Heart right ventricle (tissue), 16 donors: ENCODE results near the gene MATCAP1. TPM values are rescaled to one million over a fixed set of nuclear protein-coding genes. Genes with fewer than 3 reads are reported as not detected.

Source experiments
- ATAC-seq, 8 donors: fragments of 200-7000 bp; cut with Tn5 transposase; one replicate each; pipeline ENCODE4 v1.9.1; 2020; ENCODE audit warnings: mild to moderate bottlenecking in 8 of 8, moderate library complexity in 8 of 8, moderate number of reproducible peaks in 1 of 8
- DNase-seq, 2 donors: peaks; one replicate each; pipeline ENCODE4 v3.0.0-alpha.2; 2020
- H3K27ac ChIP-seq, 10 donors: fragments of 200-600 bp; sonication (generic) in 2 of 10; one replicate each; pipeline versions ENCODE4 v1.5.0 to v1.8.0; 2020 to 2022; ENCODE audit warnings: mild to moderate bottlenecking in 3 of 10
- H3K27me3 ChIP-seq, 7 donors: fragments of 200-600 bp; one replicate each; pipeline ENCODE4 v1.8.0; 2021 to 2022; ENCODE audit warnings: mild to moderate bottlenecking in 2 of 7
- H3K36me3 ChIP-seq, 9 donors: fragments of 200-600 bp; sonication (generic) in 1 of 9; one replicate each; pipeline versions ENCODE4 v1.5.0 to v1.8.0; 2020 to 2022; ENCODE audit warnings: mild to moderate bottlenecking in 2 of 9
- H3K4me1 ChIP-seq, 9 donors: fragments of 200-600 bp; sonication (generic) in 1 of 9; one replicate each; pipeline versions ENCODE4 v1.5.0 to v1.8.0; 2020 to 2022; ENCODE audit warnings: mild to moderate bottlenecking in 4 of 9
- H3K4me3 ChIP-seq, 10 donors: fragments of 200-600 bp; sonication (generic) in 2 of 10; one replicate each; pipeline versions ENCODE4 v1.5.0 to v1.8.0; 2020 to 2022; ENCODE audit warnings: mild to moderate bottlenecking in 7 of 10, moderate library complexity in 2 of 10
- H3K9me3 ChIP-seq, 11 donors: fragments of 200-600 bp in 10 of 11; sonication (generic) in 2 of 11; one replicate each; pipeline versions ENCODE4 v1.5.0 to v1.8.0; 2013 to 2022; ENCODE audit warnings: mild to moderate bottlenecking in 2 of 11, control low read depth in 1 of 11, moderate library complexity in 1 of 11
- CTCF ChIP-seq, 9 donors: fragments of 200-600 bp; sonication (generic) in 2 of 9; IDR thresholded peaks; one replicate each; pipeline versions ENCODE4 v1.5.0 to v1.8.0; 2021 to 2022; ENCODE audit warnings: antibody characterized with exemption in 9 of 9, mild to moderate bottlenecking in 5 of 9, moderate library complexity in 1 of 9
- WGBS, 2 donors: extraction: QIAGEN DNeasy Blood & Tissue Kit; methylation state at CpG; one replicate each; pipeline ENCODE4 v1.1.7; 2013; ENCODE audit warnings: inconsistent platforms in 1 of 2; 5-methylcytosine and 5-hydroxymethylcytosine counted together
- intact Hi-C, 10 donors: fragments of 100-400 bp; cut with DNase I; formaldehyde crosslinking; loops; one replicate each; pipeline versions ENCODE4 v1.11.1 to v1.14.2; 2022
- polyA plus RNA-seq, 2 donors: library from polyadenylated mRNA; stranded (reverse); fragments of 200-250 nt; gene quantifications; one replicate each; pipeline ENCODE4 v1.2.3, GENCODE V29; 2013
- total RNA-seq, 10 donors: library from RNA; stranded (reverse); fragmentation: NEBNext Ultra II Directional in 3 of 10; extraction: Animal tissue kit (Norgen Biotek cat#: 25700) in 3 of 10; gene quantifications; one replicate each; pipeline versions ENCODE4 v1.2.1 to v1.2.4, GENCODE V29; 2021 to 2023
- donor health status: Arrhythmogenic right ventricular cardiomyopathy.
- donor health status: ischemic (EF 13 %, LVEDD 7.1; RV severe dilation, severe dysfunction).
- donor health status: healthy with polysubstance abuse.
- donor health status: DM: no; HTN: yes; CAD: no.
- donor health status: DM: no; HTN: no; CAD: no.
- donor health status: ischemic (EF 25% LVEDD 6.9; RV normal size, moderate dysfunction).
- donor health status: ischemic (EF 25% LVEDD 5.7; RV mildly dilated, moderate dysfunction).
- donor health status: healthy.
- donor health status: DM: yes; HTN: yes; CAD: no.
- donor health status: Ischemic cardiomyopathy.
- donor health status: ischemic (EF 35%, LVEDD 5.7; RV mildly dilated, moderate dysfunction).
- donor health status: nonischemic (EF 11% LVEDD 7.7; RV severe dilation, severe dysfunction).
- donor health status: DM: yes; HTN: yes; CAD: no.
- donor health status: PGD.
- donor health status: ischemic (EF 29% LVEDD 5.4; RV normal size, mild dysfunction).
- donor health status: nonischemic (EF 23%, LVEDD 6.1; RV moderate dilation, normal function).

The MATCAP1 gene
- total and polyA plus RNA-seq, 12 donors = 8.0 to 30.9 (median 13.1) TPM

GRCh38 chr16:67163999-67164558 is 19.7 kb downstream of the MATCAP1 start:
- intact Hi-C loops = no loop called here
- peaks cover 32 to 66% (median 56%) of the 10 kb centered on the region in 9 donors for H3K4me1 ChIP-seq
- ATAC-seq = peak in 3 of 8 donors; percentile 7 to 10 (median 10)
- H3K27ac ChIP-seq = peak overlapping the region; percentile 14 to 87 (median 80)
- peak overlapping the region; percentile 25 to 55 (median 48) for H3K4me3 ChIP-seq
- H3K36me3 ChIP-seq = no peaks in the 10 kb centered on the region
- DNase-seq = no peak
- no peaks in the 10 kb centered on the region for H3K9me3 ChIP-seq
- no peak for TF ChIP-seq CTCF (IDR thresholded peaks at IDR 0.05)
- 0 to 3% methylated on average over 34 of the region's 34 CpGs for WGBS, 2 donors
- H3K27me3 ChIP-seq = peaks cover 0 to 79% (median 24%) of the 10 kb centered on the region in 7 donors

- WGBS, 2 donors = 1 to 13% methylated on average over 87 to 99 of the region's 99 CpGs
- Histone ChIP-seq H3K9me3 (no peaks in the 10 kb centered on the region), H3K27ac (peak overlapping the region; percentile 14 to 87 (median 80)), H3K4me1 (peaks cover 35 to 67% (median 58%) of the 10 kb centered on the region in 9 donors), H3K36me3 (no peaks in the 10 kb centered on the region), H3K27me3 (peaks cover 0 to 72% (median 24%) of the 10 kb centered on the region in 7 donors), H3K4me3 (peak overlapping the region; percentile 25 to 55 (median 48))
- ATAC-seq (peak; percentile 14 to 51 (median 25)), DNase-seq (peak in 1 of 2 donors; percentile 72)
- intact Hi-C loops = no loop called here
- no peak for TF ChIP-seq CTCF (IDR thresholded peaks at IDR 0.05)
Measured at GRCh38 chr16:67163164-67163998, 20.4 kb downstream of the MATCAP1 start.

GRCh38 chr16:67162506-67163163 is 21.1 kb downstream of the MATCAP1 start:
- Histone ChIP-seq H3K4me1 (peaks cover 35 to 74% (median 58%) of the 10 kb centered on the region in 9 donors), H3K4me3 (peak overlapping the region; percentile 25 to 55 (median 48)), H3K27me3 (peaks cover 0 to 65% (median 24%) of the 10 kb centered on the region in 7 donors), H3K9me3 (no peaks in the 10 kb centered on the region), H3K27ac (peak overlapping the region; percentile 14 to 87 (median 80)), H3K36me3 (no peaks in the 10 kb centered on the region)
- no peak for ATAC-seq
- DNase-seq = no peak
- TF ChIP-seq CTCF (IDR thresholded peaks at IDR 0.05) = no peak
- intact Hi-C loops = no loop called here
- 16 to 33% methylated on average over 38 to 44 of the region's 44 CpGs for WGBS, 2 donors

- Histone ChIP-seq H3K36me3 (no peaks in the 10 kb centered on the region), H3K9me3 (no peaks in the 10 kb centered on the region), H3K4me1 (peaks cover 35 to 74% (median 58%) of the 10 kb centered on the region in 9 donors), H3K27me3 (peaks cover 0 to 55% (median 24%) of the 10 kb centered on the region in 7 donors), H3K27ac (peak overlapping the region in 8 of 10 donors; percentile 20 to 90 (median 58)), H3K4me3 (peak overlapping the region in 8 of 10 donors; percentile 81 to 99 (median 91))
- WGBS, 2 donors = 24 to 35% methylated on average over 25 of the region's 25 CpGs
- DNase-seq (peak in 1 of 2 donors; percentile 62), ATAC-seq (peak in 6 of 8 donors; percentile 8 to 39 (median 18))
- TF ChIP-seq CTCF (IDR thresholded peaks at IDR 0.05) = no peak
- intact Hi-C loops = loop anchor here in 2 of 10 donors (2.0 kb wide), 1 partner anchor 21 kb away; the partner anchor contains the start of gene MATCAP1 (in 2 of the 2)
Measured at GRCh38 chr16:67161595-67162058, 22.1 kb downstream of the MATCAP1 start.
